NCI-H774 (cell line): ENCODE measurements around the gene VSX1.

Source experiments
- DNase-seq: peaks from one replicate; lab custom pipeline; 2025; lab: John Stamatoyannopoulos, UW

The VSX1 gene

GRCh38 chr20:25087186-25087929 lies 5.4 kb upstream of the VSX1 start:
- DNase-seq: no peak

- no peak for DNase-seq
These were observed 4.0 kb upstream of the VSX1 start for GRCh38 chr20:25085756-25086495.

GRCh38 chr20:25084626-25085187 lies 2.8 kb upstream of the VSX1 start:
- no peak for DNase-seq

GRCh38 chr20:25083773-25084625 lies 2.1 kb upstream of the VSX1 start:
- no peak for DNase-seq

- no peak for DNase-seq
These were observed 1.3 kb upstream of the VSX1 start for GRCh38 chr20:25083141-25083772.

- no peak for DNase-seq
These were observed 545 bp upstream of the VSX1 start for GRCh38 chr20:25082498-25082873.

GRCh38 chr20:25081065-25081729 lies 744 bp downstream of the VSX1 start:
- no peak for DNase-seq

- DNase-seq: no peak
These were observed 2.8 kb downstream of the VSX1 start for GRCh38 chr20:25079171-25079570.

GRCh38 chr20:25078662-25079061 lies 3.3 kb downstream of the VSX1 start:
- DNase-seq: no peak

- DNase-seq: no peak
These were observed 4.3 kb downstream of the VSX1 start for GRCh38 chr20:25077610-25078169.

GRCh38 chr20:25076731-25077609 lies 5.0 kb downstream of the VSX1 start:
- peak; percentile 19 for DNase-seq

GRCh38 chr20:25076201-25076600 lies 5.7 kb downstream of the VSX1 start:
- no peak for DNase-seq

GRCh38 chr20:25073544-25073943 lies 8.4 kb downstream of the VSX1 start:
- no peak for DNase-seq

GRCh38 chr20:25072226-25072811 lies 9.6 kb downstream of the VSX1 start:
- DNase-seq: no peak

- no peak for DNase-seq
These were observed 10.2 kb downstream of the VSX1 start for GRCh38 chr20:25071734-25072133.

- DNase-seq: no peak
These were observed 11.0 kb downstream of the VSX1 start for GRCh38 chr20:25070821-25071473.

- DNase-seq: no peak
These were observed 14.6 kb downstream of the VSX1 start for GRCh38 chr20:25067102-25067987.

- DNase-seq: peak; percentile 35
These were observed 15.6 kb downstream of the VSX1 start for GRCh38 chr20:25066386-25066785.
